ENCODE data around the gene GCSAML. TPM values are rescaled to one million over a fixed set of nuclear protein-coding genes. Genes with fewer than 3 reads are reported as not detected.

Gene GCSAML
- polyA plus RNA-seq, 2 of the 4 experiments (the other 2 are of a cell fraction) = not detected

- TF ChIP-seq HDAC2 (IDR thresholded peaks at IDR 0.05) (no peak), MAX (IDR thresholded peaks at IDR 0.05) (no peak), SREBF2 (IDR thresholded peaks at IDR 0.05) (no peak), CHD2 (IDR thresholded peaks at IDR 0.05; ENCODE audit: low read length, partially characterized antibody) (no peak)
These were observed 8.4 kb upstream of the GCSAML start (continued) for GRCh38 chr1:247540581-247540980.

GRCh38 chr1:247542811-247543210 lies 6.1 kb upstream of the GCSAML start:
- Histone ChIP-seq H3K9me3 (peaks cover 3% of the 10 kb centered on the region; the same call in 1 of the 3 replicates), H3K27ac (no peak overlapping the region), H3K4me2 (no peak overlapping the region), H3K4me1 (no peaks in the 10 kb centered on the region), H3K4me3 (no peak overlapping the region)
- no peak for FAIRE-seq
- DNase-seq (ENCODE audit: low read depth in 1 of 2, low spot score in 1 of 2) = no peak
- TF ChIP-seq NPAS2 (CRISPR knock-in tag; IDR thresholded peaks at IDR 0.05; ENCODE audit: borderline replicate concordance) (no peak), TFCP2L1 (CRISPR knock-in tag; IDR thresholded peaks at IDR 0.05) (no peak), KDM1A (IDR thresholded peaks at IDR 0.05; ENCODE audit: low read depth) (no peak), JUNB (IDR thresholded peaks at IDR 0.05) (no peak), ZC3H11A (IDR thresholded peaks at IDR 0.05) (no peak), HOXB5 (CRISPR knock-in tag; IDR thresholded peaks at IDR 0.05) (no peak), PBX3 (IDR thresholded peaks at IDR 0.05) (no peak), JUN (IDR thresholded peaks at IDR 0.05) (no peak), RCOR1 (IDR thresholded peaks at IDR 0.05; ENCODE audit: low read depth, low read length) (no peak), RFX5 (IDR thresholded peaks at IDR 0.05) (no peak), ELK1 (IDR thresholded peaks at IDR 0.05; ENCODE audit: low read depth, low read length) (no peak), USF2 (IDR thresholded peaks at IDR 0.05) (no peak), HES2 (IDR thresholded peaks at IDR 0.05) (no peak), ESRRA (IDR thresholded peaks at IDR 0.05; ENCODE audit: borderline replicate concordance, low read length) (no peak), RARB (CRISPR knock-in tag; IDR thresholded peaks at IDR 0.05) (no peak), NR3C1 (IDR thresholded peaks at IDR 0.05) (no peak), MAFK (IDR thresholded peaks at IDR 0.05; ENCODE audit: partially characterized antibody) (no peak), E2F6 (IDR thresholded peaks at IDR 0.05; ENCODE audit: borderline replicate concordance, low read depth) (no peak), EHF (CRISPR knock-in tag; IDR thresholded peaks at IDR 0.05) (no peak)
- CTCF ChIA-PET = no interaction called here
- POLR2A ChIA-PET = no interaction called here
- whole genome bisulfite sequencing (ENCODE audit: missing lambda C conversion rate) = 6% methylated on average over 3 of the region's 3 CpGs
- no peak for ATAC-seq

GRCh38 chr1:247548092-247548491 lies 842 bp upstream of the GCSAML start:
- no peaks in the 10 kb centered on the region for H3K4me1 ChIP-seq
- no peak overlapping the region for H3K27ac ChIP-seq
- DNase-seq (ENCODE audit: low read depth in 1 of 2, low spot score in 1 of 2) = no peak
- ChIA-PET CTCF (interaction anchor here (0.6 kb wide), 1 partner anchor 1914 kb away, joined by 3 read pairs; no protein-coding TSS in a partner anchor), POLR2A (no interaction called here)
- no peak for ATAC-seq
- H3K9me3 ChIP-seq = no peaks in the 10 kb centered on the region
- H3K4me3 ChIP-seq = no peak overlapping the region
- no peak for FAIRE-seq
- WGBS (ENCODE audit: missing lambda C conversion rate) = 27% methylated on average over 5 of the region's 5 CpGs
- H3K4me2 ChIP-seq = no peak overlapping the region
- TF ChIP-seq FOXS1 (CRISPR knock-in tag; IDR thresholded peaks at IDR 0.05) (no peak), USF2 (IDR thresholded peaks at IDR 0.05) (no peak), TFCP2L1 (CRISPR knock-in tag; IDR thresholded peaks at IDR 0.05) (no peak), E2F6 (IDR thresholded peaks at IDR 0.05; ENCODE audit: borderline replicate concordance, low read depth) (no peak), POLR2A (IDR thresholded peaks at IDR 0.05; ENCODE audit: low read length) (no peak), EP300 (IDR thresholded peaks at IDR 0.05) (no peak), EHF (CRISPR knock-in tag; IDR thresholded peaks at IDR 0.05) (no peak), FOSL2 (IDR thresholded peaks at IDR 0.05) (no peak), FOSL2 (CRISPR knock-in tag; IDR thresholded peaks at IDR 0.05) (no peak), NFE2L2 (conservative IDR thresholded peaks at IDR 0.05; ENCODE audit: low read length) (no peak), CBX2 (IDR thresholded peaks at IDR 0.05; ENCODE audit: borderline replicate concordance, low read depth) (no peak), PBX3 (IDR thresholded peaks at IDR 0.05) (no peak)
